ENCODE data around the gene FAM229B.
"Not testable (repeated sequence)": the region's sequence is repeated elsewhere in the genome, so short reads cannot be mapped to it uniquely, and the experiment has no call there.

GRCh38 chr6:112051251-112051740, 36.1 kb upstream of the FAM229B start:
- not testable (repeated sequence) for TF ChIP-seq EZH2 (IDR thresholded peaks at IDR 0.05; ENCODE audit: insufficient read depth, poor library complexity, severe bottlenecking); EZH2phosphoT487 (IDR thresholded peaks at IDR 0.05; ENCODE audit: insufficient read depth, low read depth)
